Thoracic aorta (tissue), 2 donors: ENCODE data around the gene ACOT13. TPM values are rescaled to one million over a fixed set of nuclear protein-coding genes. Genes with fewer than 3 reads are reported as not detected.
"Not testable (repeated sequence)": the region's sequence is repeated elsewhere in the genome, so short reads cannot be mapped to it uniquely, and the experiment has no call there.

Experiments
- ATAC-seq: fragments of 150-250 bp; one replicate; pipeline ENCODE4 v1.8.0; 2017; ENCODE audit warnings: low read depth; ENCODE audit not compliant: insufficient number of reproducible peaks, low FRiP score
- DNase-seq: peaks from one replicate; pipeline ENCODE4 v3.0.0-alpha.2; 2020; ENCODE audit warnings: low spot score
- H3K27ac ChIP-seq, 2 donors: fragments of 200-600 bp; sonication (generic); 1 replicate in 1 of 2; 2 replicates in 1 of 2; pipeline ENCODE4 v1.5.1; 2016; ENCODE audit warnings: mild to moderate bottlenecking in 2 of 2, moderate library complexity in 2 of 2
- H3K27me3 ChIP-seq: fragments of 200-600 bp; sonication (generic); replicated peaks from 2 replicates; pipeline ENCODE4 v1.6.0; 2016; ENCODE audit warnings: mild to moderate bottlenecking; ENCODE audit not compliant: insufficient read depth
- H3K36me3 ChIP-seq: fragments of 200-600 bp; sonication (generic); one replicate; pipeline ENCODE4 v1.5.1; 2016
- H3K4me1 ChIP-seq, 2 donors: fragments of 200-600 bp; sonication (generic); 1 replicate in 1 of 2; 2 replicates in 1 of 2; pipeline versions ENCODE4 v1.5.1 to v1.6.0; 2016; ENCODE audit warnings: low read depth in 2 of 2, mild to moderate bottlenecking in 1 of 2; ENCODE audit not compliant: control insufficient read depth in 1 of 2
- H3K4me3 ChIP-seq: fragments of 200-600 bp; sonication (generic); 2 replicates; pipeline ENCODE4 v1.5.1; 2016; ENCODE audit warnings: mild to moderate bottlenecking
- H3K9me3 ChIP-seq: fragments of 200-600 bp; sonication (generic); 2 replicates; pipeline ENCODE4 v1.5.1; 2016
- CTCF ChIP-seq: fragments of 200-600 bp; sonication (generic); IDR thresholded peaks from one replicate; pipeline ENCODE4 v1.5.1; 2019; ENCODE audit warnings: antibody characterized with exemption
- total RNA-seq, 2 donors: library from RNA; depleted of rRNA; stranded (reverse); fragments of >200 nt; gene quantifications; one replicate each; pipeline versions ENCODE4 v1.1.0 to v1.2.3, GENCODE V29; 2016

Gene ACOT13
- total RNA-seq, 2 donors from 2014 or later: 2.5 to 5.8 TPM

GRCh38 chr6:24708612-24709011, 41.7 kb downstream of the ACOT13 start:
- no peak for TF ChIP-seq CTCF
- Histone ChIP-seq H3K27ac (no peak overlapping the region), H3K4me3 (no peak overlapping the region), H3K4me1 (peaks cover 23 to 30% of the 10 kb centered on the region in 2 donors), H3K27me3 (no peaks in the 10 kb centered on the region), H3K36me3 (peaks cover 62% of the 10 kb centered on the region), H3K9me3 (no peaks in the 10 kb centered on the region)
- ATAC-seq: no peak
- DNase-seq: no peak

GRCh38 chr6:24709014-24709711, 42.3 kb downstream of the ACOT13 start:
- H3K4me3 ChIP-seq: no peak overlapping the region
- peaks cover 56% of the 10 kb centered on the region for H3K36me3 ChIP-seq
- peaks cover 29 to 35% of the 10 kb centered on the region in 2 donors for H3K4me1 ChIP-seq
- no peak for TF ChIP-seq CTCF
- H3K27me3 ChIP-seq: no peaks in the 10 kb centered on the region
- H3K27ac ChIP-seq: no peak overlapping the region
- DNase-seq (no peak), ATAC-seq (no peak)
- H3K9me3 ChIP-seq: no peaks in the 10 kb centered on the region

GRCh38 chr6:24710519-24711303, 43.8 kb downstream of the ACOT13 start:
- ATAC-seq (no peak), DNase-seq (no peak)
- Histone ChIP-seq H3K27ac (no peak overlapping the region), H3K27me3 (no peaks in the 10 kb centered on the region), H3K4me1 (peaks cover 43 to 51% of the 10 kb centered on the region in 2 donors), H3K36me3 (peaks cover 49% of the 10 kb centered on the region), H3K4me3 (no peak overlapping the region), H3K9me3 (no peaks in the 10 kb centered on the region)
- TF ChIP-seq CTCF: no peak

- Histone ChIP-seq H3K4me3 (peak overlapping the region; percentile 98), H3K4me1 (peaks cover 55 to 62% of the 10 kb centered on the region in 2 donors), H3K36me3 (peaks cover 17% of the 10 kb centered on the region), H3K27ac (peak overlapping the region in 1 of 2 donors; percentile 7)
- H3K27me3 ChIP-seq, H3K9me3 ChIP-seq, DNase-seq, ATAC-seq: not testable (repeated sequence)
Measured at GRCh38 chr6:24716602-24717148, 49.8 kb downstream of the ACOT13 start.

- H3K4me1 ChIP-seq: peaks cover 42 to 43% of the 10 kb centered on the region in 2 donors
- ATAC-seq (no peak), DNase-seq (no peak)
- no peaks in the 10 kb centered on the region for H3K9me3 ChIP-seq
- peak overlapping the region; percentile 98 for H3K4me3 ChIP-seq
- H3K36me3 ChIP-seq: peaks cover 7% of the 10 kb centered on the region
- TF ChIP-seq CTCF: no peak
- peak overlapping the region; percentile 34 to 100 for H3K27ac ChIP-seq
- H3K27me3 ChIP-seq: no peaks in the 10 kb centered on the region
Measured at GRCh38 chr6:24718449-24719124, 51.7 kb downstream of the ACOT13 start.
